ENCODE results near the gene NMNAT3. TPM values are rescaled to one million over a fixed set of nuclear protein-coding genes. Genes with fewer than 3 reads are reported as not detected.
A peak's percentile ranks its signal among the peaks of the same experiment; 100 is the strongest.

The NMNAT3 gene
- total RNA-seq, 1 experiment from 2014 or later = 1.3 TPM

DNA sequence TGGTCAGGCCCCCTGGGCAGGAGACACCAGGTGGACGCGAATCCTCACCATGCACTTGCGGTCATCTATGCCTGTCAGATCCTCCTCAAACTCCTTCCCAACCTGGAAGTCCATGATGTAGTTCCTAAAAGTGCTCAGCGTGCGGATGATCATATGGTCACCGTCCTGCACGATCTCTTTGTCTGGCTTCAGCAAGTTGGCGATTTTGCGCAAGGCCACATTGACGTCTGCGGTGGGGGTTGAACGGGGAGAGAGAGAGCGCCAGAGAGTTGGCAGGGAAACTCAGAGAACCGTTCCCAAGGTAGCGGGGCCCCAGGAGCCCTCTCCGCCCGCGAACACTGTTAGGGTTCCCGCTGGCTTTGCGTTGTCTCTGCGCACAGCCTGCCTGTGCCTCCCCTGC lies 139.0 kb downstream of the NMNAT3 start:
- H2BK120ac ChIP-seq (ENCODE audit: low read depth, low read length, poor library complexity, severe bottlenecking) = no peak overlapping the region
- peaks cover 10% of the 10 kb centered on the region; the same call in 1 of the 2 replicates for H3K4me1 ChIP-seq (ENCODE audit: insufficient read depth, low read length)
- H4K91ac ChIP-seq (ENCODE audit: insufficient read length, low read depth, low read length) = no peak overlapping the region
- no peak overlapping the region for H3K9ac ChIP-seq (ENCODE audit: extremely low read depth, insufficient read length, low read length)
- no peak overlapping the region for H2BK15ac ChIP-seq (ENCODE audit: low read depth, low read length)
- Mint-ChIP-seq H3K9me3 (no peaks in the 10 kb centered on the region), H3K27ac (no peak overlapping the region), H3K36me3 (ENCODE audit: insufficient read depth in 1 of 3, low read depth in 3 of 3) (no peaks in the 10 kb centered on the region; a peak in 1 of 7 replicates), H3K4me1 (peaks cover 58 to 62% of the 10 kb centered on the region in 2 experiments), H3K27me3 (ENCODE audit: low read depth) (peaks cover 59% of the 10 kb centered on the region), H3K4me3 (peak overlapping the region; percentile 77 to 84)
- no peak overlapping the region for H3K27ac ChIP-seq (ENCODE audit: insufficient read length, low read depth, low read length)
- H3K79me1 ChIP-seq (ENCODE audit: insufficient read depth, low read depth, low read length, poor library complexity, severe bottlenecking) = no peaks in the 10 kb centered on the region
- H3K4ac ChIP-seq (ENCODE audit: low read depth, low read length) = no peak overlapping the region
- H3K79me2 ChIP-seq (ENCODE audit: insufficient read depth, low read length) = no peaks in the 10 kb centered on the region
- no peak overlapping the region for H2AK5ac ChIP-seq (ENCODE audit: insufficient read length, low read length)
- H3K14ac ChIP-seq (ENCODE audit: insufficient read depth, low read length) = no peak overlapping the region
- no peak overlapping the region for H2BK12ac ChIP-seq (ENCODE audit: insufficient read length, low read depth, low read length)
- no peak overlapping the region for H4K5ac ChIP-seq (ENCODE audit: insufficient read length, low read depth, low read length)
- H2AFZ ChIP-seq (ENCODE audit: low read length) = no peak overlapping the region
- TF ChIP-seq CTCF (conservative IDR thresholded peaks at IDR 0.05) = no peak
- peaks cover 13% of the 10 kb centered on the region for H3K23me2 ChIP-seq (ENCODE audit: insufficient read length, low read depth, low read length, poor library complexity, severe bottlenecking)
- no peak overlapping the region for H3T11ph ChIP-seq (ENCODE audit: low read length)
- H3K18ac ChIP-seq (ENCODE audit: insufficient read length, low read depth, low read length) = no peak overlapping the region
- peak overlapping the region; percentile 44 for H3K4me2 ChIP-seq (ENCODE audit: insufficient read depth, insufficient read length, low read length)
- H3K23ac ChIP-seq (ENCODE audit: insufficient read length, low read depth, low read length) = no peak overlapping the region
- peak; percentile 44 for DNase-seq
- no peaks in the 10 kb centered on the region for H3K9me3 ChIP-seq (ENCODE audit: control insufficient read depth, low read depth, low read length)
- peaks cover 3% of the 10 kb centered on the region; the same call in 1 of the 2 replicates for H3K27me3 ChIP-seq (ENCODE audit: insufficient read depth, low read length)
- H2BK20ac ChIP-seq (ENCODE audit: low read depth, low read length, poor library complexity, severe bottlenecking) = no peak overlapping the region
- H3K56ac ChIP-seq (ENCODE audit: insufficient read length, low read depth, low read length) = no peak overlapping the region
- no peak overlapping the region for H4K8ac ChIP-seq (replicated peaks; ENCODE audit: insufficient read length, low read depth, low read length)
- H2BK5ac ChIP-seq (ENCODE audit: insufficient read length, low read length) = no peak overlapping the region
- H4K20me1 ChIP-seq (ENCODE audit: control insufficient read depth, insufficient read depth, insufficient read length) = no peaks in the 10 kb centered on the region
- WGBS (ENCODE audit: extremely low coverage, insufficient read length, low lambda C conversion rate) = no CpG with 5 or more reads among the region's 21 CpGs
